Body of pancreas (tissue), 4 donors: ENCODE data around the gene DEFB112.

Source experiments
- POLR2A ChIP-seq, 3 donors: fragments of 450-650 bp; IDR thresholded peaks; one replicate each; pipeline ENCODE4 v1.6.1; 2016; ENCODE audit warnings: antibody characterized with exemption in 3 of 3, mild to moderate bottlenecking in 2 of 3
- TF ChIP-seq, protein P1 (sequence below), 7 experiments: fragments of 450-650 bp in 4 of 7; fragments of 200-600 bp in 3 of 7; sonication (generic) in 3 of 7; IDR thresholded peaks; one replicate each; pipeline ENCODE4 v1.5.1; 2016 to 2019; ENCODE audit warnings: antibody characterized with exemption in 7 of 7

GRCh38 chr6:50093116-50093937 lies 43.6 kb upstream of the DEFB112 start:
- TF ChIP-seq POLR2A (IDR thresholded peaks at IDR 0.05) = no peak
- TF ChIP-seq, protein P1, sequence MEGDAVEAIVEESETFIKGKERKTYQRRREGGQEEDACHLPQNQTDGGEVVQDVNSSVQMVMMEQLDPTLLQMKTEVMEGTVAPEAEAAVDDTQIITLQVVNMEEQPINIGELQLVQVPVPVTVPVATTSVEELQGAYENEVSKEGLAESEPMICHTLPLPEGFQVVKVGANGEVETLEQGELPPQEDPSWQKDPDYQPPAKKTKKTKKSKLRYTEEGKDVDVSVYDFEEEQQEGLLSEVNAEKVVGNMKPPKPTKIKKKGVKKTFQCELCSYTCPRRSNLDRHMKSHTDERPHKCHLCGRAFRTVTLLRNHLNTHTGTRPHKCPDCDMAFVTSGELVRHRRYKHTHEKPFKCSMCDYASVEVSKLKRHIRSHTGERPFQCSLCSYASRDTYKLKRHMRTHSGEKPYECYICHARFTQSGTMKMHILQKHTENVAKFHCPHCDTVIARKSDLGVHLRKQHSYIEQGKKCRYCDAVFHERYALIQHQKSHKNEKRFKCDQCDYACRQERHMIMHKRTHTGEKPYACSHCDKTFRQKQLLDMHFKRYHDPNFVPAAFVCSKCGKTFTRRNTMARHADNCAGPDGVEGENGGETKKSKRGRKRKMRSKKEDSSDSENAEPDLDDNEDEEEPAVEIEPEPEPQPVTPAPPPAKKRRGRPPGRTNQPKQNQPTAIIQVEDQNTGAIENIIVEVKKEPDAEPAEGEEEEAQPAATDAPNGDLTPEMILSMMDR (IDR thresholded peaks at IDR 0.05) = no peak
